ENCODE results near the gene GNG4.

The GNG4 gene

GRCh38 chr1:235659186-235659771 is 9.7 kb upstream of the GNG4 start:
- TF ChIP-seq MYC (IDR thresholded peaks at IDR 0.05; ENCODE audit: low read depth, low read length) (no peak), CTCF (IDR thresholded peaks at IDR 0.05; ENCODE audit: low read depth, low read length) (no peak), MAX (IDR thresholded peaks at IDR 0.05; ENCODE audit: low read depth, low read length) (no peak), POLR2A (IDR thresholded peaks at IDR 0.05; ENCODE audit: extremely low read depth, insufficient read length) (no peak)
- DNase-seq (ENCODE audit: low read depth), result no peak

GRCh38 chr1:235657747-235658526 is 8.4 kb upstream of the GNG4 start:
- TF ChIP-seq MYC (IDR thresholded peaks at IDR 0.05; ENCODE audit: low read depth, low read length) (no peak), CTCF (IDR thresholded peaks at IDR 0.05; ENCODE audit: low read depth, low read length) (no peak), POLR2A (IDR thresholded peaks at IDR 0.05; ENCODE audit: extremely low read depth, insufficient read length) (no peak), MAX (IDR thresholded peaks at IDR 0.05; ENCODE audit: low read depth, low read length) (no peak)
- peak; percentile 37 for DNase-seq (ENCODE audit: low read depth)
- H3K4me3 ChIP-seq (ENCODE audit: low read depth, low read length), result no peak overlapping the region

More at GRCh38 chr1:235659186-235659771, 9.7 kb upstream of the GNG4 start:
- H3K4me3 ChIP-seq (ENCODE audit: low read depth, low read length), result no peak overlapping the region

- no peak for TF ChIP-seq MYC (IDR thresholded peaks at IDR 0.05; ENCODE audit: low read depth, low read length)
- TF ChIP-seq MAX (IDR thresholded peaks at IDR 0.05; ENCODE audit: low read depth, low read length), result no peak
- no peak for TF ChIP-seq CTCF (IDR thresholded peaks at IDR 0.05; ENCODE audit: low read depth, low read length)
- TF ChIP-seq POLR2A (IDR thresholded peaks at IDR 0.05; ENCODE audit: extremely low read depth, insufficient read length), result no peak
- no peak for DNase-seq (ENCODE audit: low read depth)
- no peak overlapping the region for H3K4me3 ChIP-seq (ENCODE audit: low read depth, low read length)
Measured at GRCh38 chr1:235657269-235657668, 7.7 kb upstream of the GNG4 start.

GRCh38 chr1:235652364-235652763 is 2.8 kb upstream of the GNG4 start:
- no peak for TF ChIP-seq MYC (IDR thresholded peaks at IDR 0.05; ENCODE audit: low read depth, low read length)
- TF ChIP-seq POLR2A (IDR thresholded peaks at IDR 0.05; ENCODE audit: extremely low read depth, insufficient read length), result no peak
- TF ChIP-seq CTCF (IDR thresholded peaks at IDR 0.05; ENCODE audit: low read depth, low read length), result no peak
- no peak for TF ChIP-seq MAX (IDR thresholded peaks at IDR 0.05; ENCODE audit: low read depth, low read length)
- H3K4me3 ChIP-seq (ENCODE audit: low read depth, low read length), result no peak overlapping the region
- no peak for DNase-seq (ENCODE audit: low read depth)

GRCh38 chr1:235651170-235651806 is 1.7 kb upstream of the GNG4 start:
- no peak for TF ChIP-seq MYC (IDR thresholded peaks at IDR 0.05; ENCODE audit: low read depth, low read length)
- no peak overlapping the region for H3K4me3 ChIP-seq (ENCODE audit: low read depth, low read length)
- no peak for DNase-seq (ENCODE audit: low read depth)
